ENCODE measurements around the gene TTLL8.

The TTLL8 gene

DNA sequence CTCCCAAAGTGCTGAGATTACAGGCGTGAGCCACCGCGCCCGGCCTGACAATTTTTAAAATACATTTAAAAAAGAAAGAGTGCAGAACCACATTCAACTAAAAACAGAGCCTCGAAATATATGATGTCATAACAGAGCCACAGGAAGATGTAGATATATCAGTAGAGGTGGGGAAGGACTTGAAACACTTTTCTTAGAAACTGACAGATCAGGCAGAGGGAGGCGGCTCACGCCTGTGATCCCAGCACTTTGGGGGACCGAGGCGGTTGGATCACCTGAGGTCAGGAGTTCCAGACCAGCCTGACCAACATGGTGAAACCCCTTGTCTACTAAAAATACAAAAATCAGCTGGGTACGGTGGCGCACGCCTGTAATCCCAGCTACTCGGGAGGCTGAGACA lies 20.1 kb upstream of the TTLL8 start:
- POLR2A ChIA-PET, result interaction anchor here (1.0 kb wide), 1 partner anchor 19 kb away, joined by 3 read pairs; no protein-coding TSS in a partner anchor
- CTCF ChIA-PET, result no interaction called here
- TF ChIP-seq NFRKB (IDR thresholded peaks at IDR 0.05) (no peak), TARDBP (IDR thresholded peaks at IDR 0.05) (no peak), SUZ12 (IDR thresholded peaks at IDR 0.05) (no peak), ARNT (IDR thresholded peaks at IDR 0.05) (no peak), BHLHE40 (IDR thresholded peaks at IDR 0.05; ENCODE audit: borderline replicate concordance) (no peak), FOXA1 (IDR thresholded peaks at IDR 0.05) (no peak), HDGF (IDR thresholded peaks at IDR 0.05; ENCODE audit: borderline replicate concordance) (no peak), ELF4 (IDR thresholded peaks at IDR 0.05) (no peak), LEF1 (IDR thresholded peaks at IDR 0.05; ENCODE audit: borderline replicate concordance) (no peak), L3MBTL2 (conservative IDR thresholded peaks at IDR 0.05) (no peak), ZNF384 (IDR thresholded peaks at IDR 0.05) (no peak), FOXM1 (IDR thresholded peaks at IDR 0.05; ENCODE audit: borderline replicate concordance) (no peak), CTBP1 (IDR thresholded peaks at IDR 0.05; ENCODE audit: borderline replicate concordance) (no peak), SP1 (IDR thresholded peaks at IDR 0.05) (no peak), FOXK2 (IDR thresholded peaks at IDR 0.05) (no peak)
- TF ChIP-seq, protein P1, sequence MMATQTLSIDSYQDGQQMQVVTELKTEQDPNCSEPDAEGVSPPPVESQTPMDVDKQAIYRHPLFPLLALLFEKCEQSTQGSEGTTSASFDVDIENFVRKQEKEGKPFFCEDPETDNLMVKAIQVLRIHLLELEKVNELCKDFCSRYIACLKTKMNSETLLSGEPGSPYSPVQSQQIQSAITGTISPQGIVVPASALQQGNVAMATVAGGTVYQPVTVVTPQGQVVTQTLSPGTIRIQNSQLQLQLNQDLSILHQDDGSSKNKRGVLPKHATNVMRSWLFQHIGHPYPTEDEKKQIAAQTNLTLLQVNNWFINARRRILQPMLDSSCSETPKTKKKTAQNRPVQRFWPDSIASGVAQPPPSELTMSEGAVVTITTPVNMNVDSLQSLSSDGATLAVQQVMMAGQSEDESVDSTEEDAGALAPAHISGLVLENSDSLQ (IDR thresholded peaks at IDR 0.05), result no peak
- no peak for DNase-seq (ENCODE audit: extremely low spot score)

- POLR2A ChIA-PET, result interaction anchor here (1.0 kb wide), 1 partner anchor 18 kb away, joined by 3 read pairs; no protein-coding TSS in a partner anchor
- no peak for DNase-seq (ENCODE audit: extremely low spot score)
These were observed 18.8 kb upstream of the TTLL8 start for GRCh38 chr22:50076646-50077535.

GRCh38 chr22:50074551-50075530 lies 16.7 kb upstream of the TTLL8 start:
- DNase-seq (ENCODE audit: extremely low spot score), result no peak
- CTCF ChIA-PET, result interaction anchor here (1.2 kb wide), 1 partner anchor 21 kb away, joined by 5 read pairs; no protein-coding TSS in a partner anchor
- no peak for TF ChIP-seq SP1 (IDR thresholded peaks at IDR 0.05)
- TF ChIP-seq L3MBTL2 (conservative IDR thresholded peaks at IDR 0.05), result no peak
- TF ChIP-seq ZNF384 (IDR thresholded peaks at IDR 0.05), result no peak
- TF ChIP-seq HDGF (IDR thresholded peaks at IDR 0.05; ENCODE audit: borderline replicate concordance), result no peak
- POLR2A ChIA-PET, result no interaction called here

More at GRCh38 chr22:50076646-50077535, 18.8 kb upstream of the TTLL8 start:
- CTCF ChIA-PET, result no interaction called here
- TF ChIP-seq FOXA1 (IDR thresholded peaks at IDR 0.05), result no peak
- TF ChIP-seq, protein P1 (IDR thresholded peaks at IDR 0.05), result no peak

- ChIA-PET POLR2A (no interaction called here), CTCF (no interaction called here)
- DNase-seq (ENCODE audit: extremely low spot score), result no peak
- TF ChIP-seq SUZ12 (IDR thresholded peaks at IDR 0.05), result no peak
- TF ChIP-seq FOXM1 (IDR thresholded peaks at IDR 0.05; ENCODE audit: borderline replicate concordance), result no peak
- TF ChIP-seq CTBP1 (IDR thresholded peaks at IDR 0.05; ENCODE audit: borderline replicate concordance), result no peak
- TF ChIP-seq NFRKB (IDR thresholded peaks at IDR 0.05), result no peak
- TF ChIP-seq ZNF384 (IDR thresholded peaks at IDR 0.05), result no peak
- no peak for TF ChIP-seq LEF1 (IDR thresholded peaks at IDR 0.05; ENCODE audit: borderline replicate concordance)
- no peak for TF ChIP-seq TARDBP (IDR thresholded peaks at IDR 0.05)
These were observed 16.0 kb upstream of the TTLL8 start for GRCh38 chr22:50074056-50074455.

- POLR2A ChIA-PET, result no interaction called here
- no peak for DNase-seq (ENCODE audit: extremely low spot score)
- CTCF ChIA-PET, result interaction anchor here (0.7 kb wide), 1 partner anchor 9 kb away, joined by 3 read pairs; no protein-coding TSS in a partner anchor
- TF ChIP-seq HDGF (IDR thresholded peaks at IDR 0.05; ENCODE audit: borderline replicate concordance), result no peak
- no peak for TF ChIP-seq NFRKB (IDR thresholded peaks at IDR 0.05)
- no peak for TF ChIP-seq L3MBTL2 (conservative IDR thresholded peaks at IDR 0.05)
- no peak for TF ChIP-seq LEF1 (IDR thresholded peaks at IDR 0.05; ENCODE audit: borderline replicate concordance)
- TF ChIP-seq ELF4 (IDR thresholded peaks at IDR 0.05), result no peak
- no peak for TF ChIP-seq FOXM1 (IDR thresholded peaks at IDR 0.05; ENCODE audit: borderline replicate concordance)
- TF ChIP-seq FOXA1 (IDR thresholded peaks at IDR 0.05), result no peak
- no peak for TF ChIP-seq SUZ12 (IDR thresholded peaks at IDR 0.05)
- TF ChIP-seq, protein P1 (IDR thresholded peaks at IDR 0.05), result no peak
- TF ChIP-seq BHLHE40 (IDR thresholded peaks at IDR 0.05; ENCODE audit: borderline replicate concordance), result no peak
- no peak for TF ChIP-seq CTBP1 (IDR thresholded peaks at IDR 0.05; ENCODE audit: borderline replicate concordance)
- TF ChIP-seq TARDBP (IDR thresholded peaks at IDR 0.05), result no peak
- no peak for TF ChIP-seq FOXK2 (IDR thresholded peaks at IDR 0.05)
- TF ChIP-seq ZNF384 (IDR thresholded peaks at IDR 0.05), result no peak
- TF ChIP-seq SP1 (IDR thresholded peaks at IDR 0.05), result no peak
- TF ChIP-seq ARNT (IDR thresholded peaks at IDR 0.05), result no peak
These were observed 14.8 kb upstream of the TTLL8 start for GRCh38 chr22:50072714-50073538.
